NB4 (cell line): ENCODE data around the gene KLHL17.

Experiments used
- CTCF ChIP-seq: IDR thresholded peaks from one replicate; pipeline ENCODE4 v1.5.1; 2012; ENCODE audit warnings: low read depth, low read length
- MAX ChIP-seq: IDR thresholded peaks from 2 replicates; pipeline ENCODE4 v1.6.1; 2011; ENCODE audit warnings: low read depth, low read length
- MYC ChIP-seq: IDR thresholded peaks from 2 replicates; pipeline ENCODE4 v1.6.1; 2011; ENCODE audit warnings: low read depth, low read length
- POLR2A ChIP-seq: IDR thresholded peaks from 2 replicates; pipeline ENCODE4 v1.6.1; 2011; ENCODE audit warnings: mild to moderate bottlenecking; ENCODE audit not compliant: insufficient read length; ENCODE audit errors: extremely low read depth

DNA sequence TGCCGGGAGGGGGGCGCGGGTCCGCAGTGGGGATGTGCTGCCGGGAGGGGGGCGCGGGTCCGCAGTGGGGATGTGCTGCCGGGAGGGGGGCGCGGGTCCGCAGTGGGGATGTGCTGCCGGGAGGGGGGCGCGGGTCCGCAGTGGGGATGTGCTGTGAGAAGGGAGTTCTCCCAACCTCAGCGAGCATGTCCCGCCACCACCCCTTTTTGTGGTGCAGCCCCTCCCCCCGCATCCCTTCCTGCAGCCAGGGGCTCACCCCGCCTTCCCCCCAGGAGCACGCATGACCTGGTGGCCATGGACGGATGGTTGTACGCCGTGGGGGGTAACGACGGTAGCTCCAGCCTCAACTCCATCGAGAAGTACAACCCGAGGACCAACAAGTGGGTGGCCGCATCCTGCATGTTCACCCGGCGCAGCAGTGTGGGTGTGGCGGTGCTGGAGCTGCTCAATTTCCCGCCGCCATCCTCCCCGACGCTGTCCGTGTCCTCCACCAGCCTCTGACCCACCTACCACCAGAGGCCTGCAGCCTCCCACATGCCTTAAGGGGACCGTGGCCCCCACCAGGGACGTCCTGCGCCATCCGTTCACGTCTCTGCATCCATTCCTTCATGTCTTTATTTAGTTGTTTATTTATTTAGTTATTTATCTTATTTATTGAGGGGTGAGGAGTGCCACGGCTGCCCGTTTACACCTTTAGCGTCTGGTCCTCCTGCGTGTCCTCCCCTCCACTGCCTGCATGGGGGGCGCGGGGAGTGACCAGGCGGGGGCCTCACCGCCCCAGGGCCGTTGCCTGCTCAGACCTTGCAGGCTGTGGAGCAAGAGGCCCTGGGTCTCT lies 4.5 kb downstream of the KLHL17 start:
- no peak for TF ChIP-seq CTCF
- no peak for TF ChIP-seq POLR2A
- TF ChIP-seq MAX: no peak
- TF ChIP-seq MYC: no peak
